GM15510 (cell line): ENCODE results near the gene NEURL3.

Source experiments
- POLR2A ChIP-seq: IDR thresholded peaks from 3 replicates; pipeline ENCODE4 v1.6.1; 2011; ENCODE audit warnings: borderline replicate concordance; ENCODE audit not compliant: insufficient read length; ENCODE audit errors: extremely low read depth

NEURL3 gene

GRCh38 chr2:96508521-96509113 is 3.5 kb upstream of the NEURL3 start:
- no peak for TF ChIP-seq POLR2A

GRCh38 chr2:96507957-96508520 is 2.9 kb upstream of the NEURL3 start:
- no peak for TF ChIP-seq POLR2A

- no peak for TF ChIP-seq POLR2A
These were observed 1.7 kb upstream of the NEURL3 start for GRCh38 chr2:96506907-96507240.

- TF ChIP-seq POLR2A, result no peak
These were observed 1.1 kb upstream of the NEURL3 start for GRCh38 chr2:96506016-96506906.

GRCh38 chr2:96503637-96504243 is 1.4 kb downstream of the NEURL3 start:
- no peak for TF ChIP-seq POLR2A

- no peak for TF ChIP-seq POLR2A
These were observed 2.1 kb downstream of the NEURL3 start for GRCh38 chr2:96502891-96503636.

GRCh38 chr2:96501886-96502810 is 3.0 kb downstream of the NEURL3 start:
- no peak for TF ChIP-seq POLR2A

- TF ChIP-seq POLR2A, result no peak
These were observed 3.7 kb downstream of the NEURL3 start for GRCh38 chr2:96501471-96501874.

GRCh38 chr2:96500385-96501066 is 4.6 kb downstream of the NEURL3 start:
- TF ChIP-seq POLR2A, result no peak

GRCh38 chr2:96499061-96499960 is 5.8 kb downstream of the NEURL3 start:
- no peak for TF ChIP-seq POLR2A

GRCh38 chr2:96498021-96498431 is 7.1 kb downstream of the NEURL3 start:
- TF ChIP-seq POLR2A, result no peak

- TF ChIP-seq POLR2A, result no peak
These were observed 9.1 kb downstream of the NEURL3 start for GRCh38 chr2:96495982-96496629.

GRCh38 chr2:96494188-96494587 is 11.0 kb downstream of the NEURL3 start:
- no peak for TF ChIP-seq POLR2A
